COLO668 (cell line): ENCODE measurements around the gene ABI2.
A peak's percentile ranks its signal among the peaks of the same experiment; 100 is the strongest.
"Not testable (repeated sequence)": the region's sequence is repeated elsewhere in the genome, so short reads cannot be mapped to it uniquely, and the experiment has no call there.

Experiments used
- DNase-seq: peaks from one replicate; lab custom pipeline; 2025; ENCODE audit not compliant: unreplicated experiment; lab: John Stamatoyannopoulos, UW

Gene ABI2

GRCh38 chr2:203354966-203355365, 26.8 kb downstream of the ABI2 start:
- no peak for DNase-seq

- DNase-seq = no peak
These were observed 31.3 kb downstream of the ABI2 start for GRCh38 chr2:203359450-203359849.

GRCh38 chr2:203360833-203361430, 32.7 kb downstream of the ABI2 start:
- peak; percentile 4 for DNase-seq

- no peak for DNase-seq
These were observed 33.3 kb downstream of the ABI2 start for GRCh38 chr2:203361495-203361894.

- no peak for DNase-seq
These were observed 33.7 kb downstream of the ABI2 start for GRCh38 chr2:203361922-203362321.

- DNase-seq = no peak
These were observed 38.7 kb downstream of the ABI2 start for GRCh38 chr2:203366639-203367466.

GRCh38 chr2:203372706-203373105, 44.5 kb downstream of the ABI2 start:
- not testable (repeated sequence) for DNase-seq

- no peak for DNase-seq
These were observed 48.0 kb downstream of the ABI2 start for GRCh38 chr2:203376173-203376572.

- no peak for DNase-seq
These were observed 51.0 kb downstream of the ABI2 start for GRCh38 chr2:203379156-203379555.

- DNase-seq = no peak
These were observed 54.8 kb downstream of the ABI2 start for GRCh38 chr2:203383038-203383437.

- DNase-seq = not testable (repeated sequence)
These were observed 60.0 kb downstream of the ABI2 start for GRCh38 chr2:203388153-203388552.

GRCh38 chr2:203394519-203395227, 66.5 kb downstream of the ABI2 start:
- no peak for DNase-seq

- DNase-seq = no peak
These were observed 67.7 kb downstream of the ABI2 start for GRCh38 chr2:203395858-203396257.

GRCh38 chr2:203396667-203397066, 68.5 kb downstream of the ABI2 start:
- DNase-seq = no peak

- no peak for DNase-seq
These were observed 70.8 kb downstream of the ABI2 start for GRCh38 chr2:203399031-203399430.

- DNase-seq = no peak
These were observed 72.8 kb downstream of the ABI2 start for GRCh38 chr2:203400805-203401585.

GRCh38 chr2:203404996-203405395, 76.8 kb downstream of the ABI2 start:
- no peak for DNase-seq

GRCh38 chr2:203407496-203407895, 79.3 kb downstream of the ABI2 start:
- DNase-seq = no peak

- DNase-seq = no peak
These were observed 84.5 kb downstream of the ABI2 start for GRCh38 chr2:203412546-203413331.

- DNase-seq = no peak
These were observed 85.6 kb downstream of the ABI2 start for GRCh38 chr2:203413796-203414195.
